ENCODE data around the gene SKAP1.
A peak's percentile ranks its signal among the peaks of the same experiment; 100 is the strongest.

SKAP1 gene

GRCh38 chr17:48110761-48111160 lies 319.3 kb downstream of the SKAP1 start:
- DNase-seq (ENCODE audit: low spot score): no peak

GRCh38 chr17:48107137-48108055 lies 322.6 kb downstream of the SKAP1 start, which contains the start of gene SNX11:
SNX11 (plus strand) TSS chr17:48107766; CDS start chr17:48112044, 4,278 bp downstream.
- DNase-seq (ENCODE audit: low spot score): peak; percentile 90

GRCh38 chr17:48106802-48107136 lies 323.2 kb downstream of the SKAP1 start:
- no peak for DNase-seq (ENCODE audit: low spot score)

DNA sequence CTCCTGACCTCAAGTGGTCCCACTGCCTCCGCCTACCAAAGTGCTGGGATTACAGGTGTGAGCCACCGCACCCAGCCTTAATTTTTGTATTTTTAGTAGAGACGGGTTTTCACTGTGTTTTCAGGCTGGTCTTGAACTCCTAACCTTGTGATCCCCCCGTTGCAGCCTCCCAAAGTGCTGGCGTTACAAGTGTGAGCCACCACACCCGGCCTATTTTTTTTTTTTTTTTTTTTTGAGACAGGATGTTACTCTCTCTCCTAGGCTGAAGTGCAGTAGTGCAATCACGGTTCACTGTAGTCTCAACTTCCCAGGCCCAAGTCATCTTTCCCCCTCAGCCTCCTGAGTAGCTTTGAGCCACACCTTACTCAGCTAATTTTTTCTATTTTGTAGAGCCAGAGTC lies 325.6 kb downstream of the SKAP1 start:
- no peak for DNase-seq (ENCODE audit: low spot score)

DNA sequence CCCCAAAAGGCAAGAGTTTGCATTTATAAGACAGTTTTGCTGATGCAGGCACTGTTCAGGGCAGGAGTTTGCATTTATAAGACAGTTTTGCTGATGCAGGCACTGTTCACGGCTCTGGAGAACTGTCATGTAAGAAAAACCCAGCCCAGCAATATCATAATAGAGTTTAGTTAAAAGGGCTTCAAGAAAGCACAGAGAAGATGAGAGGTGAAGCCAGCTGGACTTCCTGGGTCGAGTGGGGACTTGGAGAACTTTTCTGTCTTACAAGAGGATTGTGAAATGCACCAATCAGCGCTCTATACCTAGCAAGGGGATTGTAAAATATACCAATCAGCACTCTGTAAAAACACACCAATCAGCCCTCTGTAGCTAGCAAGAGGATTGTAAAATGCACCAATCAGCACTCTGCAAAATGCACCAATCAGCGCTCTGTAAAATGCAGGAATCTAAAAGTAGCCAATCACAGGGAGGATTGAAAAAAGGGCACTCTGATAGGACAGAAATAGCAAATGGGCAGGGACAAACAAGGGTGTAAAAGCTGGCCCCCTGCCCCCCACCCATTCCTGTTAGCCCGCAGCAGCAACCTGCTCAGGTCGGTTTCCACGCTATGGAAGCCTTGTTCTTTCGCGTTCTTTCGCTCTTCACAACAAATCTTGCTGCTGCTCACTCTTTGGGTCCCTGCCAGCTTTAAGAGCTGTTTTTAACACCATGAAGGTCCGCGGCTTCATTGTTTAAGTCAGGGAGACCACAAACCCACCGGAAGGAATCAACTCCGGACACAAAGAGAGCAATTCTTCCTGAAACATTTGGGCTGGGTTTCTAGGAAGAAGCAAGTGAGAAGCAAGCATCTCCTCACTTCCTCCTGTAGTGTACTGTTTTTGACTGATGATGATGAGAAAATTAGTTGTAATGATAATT lies 327.0 kb downstream of the SKAP1 start:
- no peak for DNase-seq (ENCODE audit: low spot score)

DNA sequence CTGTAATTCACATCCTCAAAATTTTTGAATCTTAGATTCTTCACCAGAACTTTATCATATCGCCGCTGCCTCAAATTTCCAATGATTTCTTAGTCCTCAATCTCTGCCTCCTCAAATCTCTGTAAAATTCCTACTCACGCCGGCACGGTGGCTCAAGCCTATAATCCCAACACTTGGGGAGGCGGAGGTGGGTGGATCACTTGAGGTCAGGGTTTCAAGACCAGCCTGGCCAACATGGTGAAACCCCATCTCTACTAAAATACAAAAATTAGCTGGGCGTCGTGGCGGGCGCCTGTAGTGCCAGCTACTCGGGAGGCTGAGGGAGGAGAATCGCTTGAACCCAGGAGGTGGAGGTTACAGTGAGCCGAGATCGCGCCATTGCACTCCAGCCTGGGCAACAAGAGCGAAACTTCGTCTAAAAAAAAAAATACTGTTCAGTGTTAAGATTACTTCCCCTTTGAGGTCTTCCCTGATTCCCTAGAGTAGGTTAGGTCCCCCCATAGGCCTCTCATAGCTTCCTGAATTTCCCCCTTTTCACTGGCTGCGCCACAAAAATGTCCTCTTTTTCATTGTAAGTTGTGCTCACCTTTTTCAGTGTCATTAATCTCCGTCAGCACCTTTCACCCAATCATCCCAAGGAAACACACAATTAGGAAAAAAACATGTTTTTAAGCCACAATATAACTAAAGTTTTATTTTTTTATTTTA lies 327.8 kb downstream of the SKAP1 start:
- no peak for DNase-seq (ENCODE audit: low spot score)

GRCh38 chr17:48101012-48101720 lies 328.8 kb downstream of the SKAP1 start, which contains the start of gene CBX1:
CBX1 (minus strand) TSS chr17:48101478; CDS start chr17:48077004, 24,474 bp downstream.
- DNase-seq (ENCODE audit: low spot score): peak; percentile 90

- no peak for DNase-seq (ENCODE audit: low spot score)
Observed at GRCh38 chr17:48100591-48101011, 329.4 kb downstream of the SKAP1 start.

GRCh38 chr17:48100160-48100559 lies 329.9 kb downstream of the SKAP1 start:
- no peak for DNase-seq (ENCODE audit: low spot score)

DNA sequence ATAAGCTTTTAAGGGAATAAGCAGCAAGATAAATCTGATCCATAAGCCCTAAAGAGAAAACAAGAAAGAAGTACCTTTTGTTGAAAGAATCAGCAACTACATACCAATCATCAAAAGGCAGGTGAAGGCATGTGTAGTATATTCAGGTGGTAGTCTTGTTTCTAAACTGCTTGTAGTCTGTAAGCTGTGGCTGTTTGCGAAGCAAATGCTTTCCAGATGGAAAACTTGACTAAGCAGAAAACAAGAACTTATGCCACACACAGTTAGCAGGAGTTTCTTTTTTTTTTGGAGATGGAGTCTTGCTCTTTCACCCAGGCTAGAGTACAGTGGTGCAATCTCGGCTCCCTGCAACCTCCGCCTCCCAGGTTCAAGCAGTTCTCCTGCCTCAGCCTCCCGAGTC lies 334.4 kb downstream of the SKAP1 start:
- no peak for DNase-seq (ENCODE audit: low spot score)

DNA sequence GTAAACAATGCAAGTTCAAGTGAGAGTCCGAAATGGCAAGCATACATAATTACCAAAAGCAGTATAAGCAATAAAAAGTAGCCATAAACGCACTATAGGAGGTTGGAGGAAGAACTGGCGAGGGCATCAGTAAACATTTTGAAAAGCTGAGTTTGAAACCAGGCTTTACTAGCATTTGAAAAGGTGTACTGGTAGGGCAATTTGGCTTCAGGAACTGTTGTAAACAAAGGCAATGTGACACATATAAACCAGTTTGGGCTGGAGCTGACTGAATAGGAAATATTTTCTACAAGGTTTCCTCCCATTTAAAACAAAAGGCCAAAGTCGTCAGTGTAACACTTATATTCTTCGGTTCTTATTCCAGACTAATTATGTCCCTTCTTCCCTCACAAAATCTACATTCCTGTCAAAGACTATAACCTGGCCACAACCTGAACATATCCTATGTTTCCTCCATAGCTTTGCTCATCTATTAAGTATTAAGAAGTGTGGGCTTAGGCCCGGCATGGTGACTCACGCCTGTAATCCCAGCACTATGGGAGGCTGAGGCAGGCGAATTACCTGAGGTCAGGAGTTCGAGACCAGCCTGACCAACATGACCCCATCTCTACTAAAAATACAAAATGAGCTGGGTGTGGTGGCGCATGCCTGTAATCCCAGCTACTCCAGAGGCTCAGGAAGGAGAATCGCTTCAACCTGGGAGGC lies 336.5 kb downstream of the SKAP1 start:
- DNase-seq (ENCODE audit: low spot score): no peak

DNA sequence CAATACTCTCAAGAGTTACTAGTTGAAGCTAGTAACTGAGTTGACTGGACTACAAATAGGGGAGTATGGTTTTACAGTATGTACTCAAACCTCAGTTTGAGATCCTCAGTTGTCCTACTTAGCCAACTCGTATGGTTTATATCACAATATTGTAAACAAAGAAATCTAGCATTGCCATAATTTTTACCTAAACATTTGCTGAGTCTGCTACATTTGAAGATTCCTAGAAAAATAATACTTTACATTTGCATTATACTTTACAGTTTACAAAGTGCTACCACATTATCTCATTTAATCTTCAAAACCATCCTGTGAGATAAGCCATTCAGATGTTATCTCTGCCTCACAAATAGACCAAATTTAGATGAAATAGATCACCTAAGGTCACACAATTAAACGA lies 345.1 kb downstream of the SKAP1 start:
- DNase-seq (ENCODE audit: low spot score): no peak
